Prostate gland (tissue), 2 donors: ENCODE results near the gene CDHR1. TPM values are rescaled to one million over a fixed set of nuclear protein-coding genes. Genes with fewer than 3 reads are reported as not detected.

Source experiments
- DNase-seq: peaks from one replicate; pipeline ENCODE4 v3.0.0-alpha.2; 2019; ENCODE audit warnings: low spot score
- H3K27ac ChIP-seq, 2 donors: fragments of 200-600 bp; sonication (generic); 2 replicates each; pipeline ENCODE4 v1.5.1; 2017 to 2019
- H3K27me3 ChIP-seq: fragments of 200-600 bp; sonication (generic); replicated peaks from 2 replicates; pipeline ENCODE4 v1.5.1; 2019; ENCODE audit not compliant: insufficient read depth
- H3K36me3 ChIP-seq, 2 donors: fragments of 200-600 bp; sonication (generic); 1 replicate in 1 of 2; 2 replicates in 1 of 2; pipeline versions ENCODE4 v1.5.1 to v1.8.1; 2017 to 2019
- H3K4me1 ChIP-seq: fragments of 200-600 bp; sonication (generic); replicated peaks from 2 replicates; pipeline ENCODE4 v1.5.1; 2019
- H3K4me3 ChIP-seq, 2 donors: fragments of 200-600 bp; sonication (generic); 2 replicates each; pipeline ENCODE4 v1.5.1; 2017 to 2019
- H3K9me3 ChIP-seq: fragments of 200-600 bp; sonication (generic); 2 replicates; pipeline ENCODE4 v1.5.1; 2017
- CTCF ChIP-seq, 4 experiments: fragments of 200-600 bp in 2 of 4; fragments of 450-650 bp in 2 of 4; sonication (generic) in 2 of 4; IDR thresholded peaks; 1 replicate in 3 of 4; 2 replicates in 1 of 4; pipeline ENCODE4 v1.5.1; 2016 to 2019; ENCODE audit warnings: antibody characterized with exemption in 4 of 4, mild to moderate bottlenecking in 2 of 4, moderate library complexity in 2 of 4
- POLR2A ChIP-seq: fragments of 450-650 bp; IDR thresholded peaks from one replicate; pipeline ENCODE4 v1.6.1; 2016; ENCODE audit warnings: antibody characterized with exemption, mild to moderate bottlenecking
- POLR2AphosphoS5 ChIP-seq: sonication (generic); formaldehyde crosslinking; IDR thresholded peaks from one replicate; pipeline ENCODE4 v1.6.1; 2017; ENCODE audit warnings: antibody characterized with exemption
- WGBS: methylation state at CpG from one replicate; pipeline ENCODE4 v1.1.5; 2018; 5-methylcytosine and 5-hydroxymethylcytosine counted together
- intact Hi-C: fragments of 100-400 bp; cut with DNase I; formaldehyde crosslinking; loops from one replicate; pipeline ENCODE4 v1.14.2; 2022
- total RNA-seq, 2 donors: library from RNA; depleted of rRNA; stranded (reverse); fragments of >200 nt; gene quantifications; one replicate each; pipeline ENCODE4 v1.1.0, GENCODE V29; 2016

Gene CDHR1
- total RNA-seq, 2 donors from 2014 or later = 0.45 to 0.82 TPM

GRCh38 chr10:84265418-84265817 lies 71.1 kb downstream of the CDHR1 start:
- no peaks in the 10 kb centered on the region for H3K9me3 ChIP-seq
- intact Hi-C loops = loop anchor here (2.0 to 5.0 kb wide), 2 partner anchors 112 to 271 kb away; no protein-coding TSS in a partner anchor
- WGBS = 61% methylated on average over 4 of the region's 4 CpGs
- H3K27ac ChIP-seq = no peak overlapping the region
- H3K4me1 ChIP-seq = no peaks in the 10 kb centered on the region
- no peak for DNase-seq
- H3K27me3 ChIP-seq = no peaks in the 10 kb centered on the region
- H3K4me3 ChIP-seq = no peak overlapping the region
- TF ChIP-seq CTCF (IDR thresholded peaks at IDR 0.05) (no peak), POLR2A (no peak), POLR2AphosphoS5 (no peak)
- no peaks in the 10 kb centered on the region for H3K36me3 ChIP-seq

GRCh38 chr10:84267503-84268126 lies 73.3 kb downstream of the CDHR1 start:
- H3K9me3 ChIP-seq = no peaks in the 10 kb centered on the region
- H3K27me3 ChIP-seq = no peaks in the 10 kb centered on the region
- DNase-seq = no peak
- H3K36me3 ChIP-seq = no peaks in the 10 kb centered on the region
- H3K27ac ChIP-seq = no peak overlapping the region
- no peaks in the 10 kb centered on the region for H3K4me1 ChIP-seq
- no peak for TF ChIP-seq CTCF (IDR thresholded peaks at IDR 0.05)
- TF ChIP-seq POLR2A = no peak
- no peak for TF ChIP-seq POLR2AphosphoS5
- 38% methylated on average over 7 of the region's 7 CpGs for WGBS
- no peak overlapping the region for H3K4me3 ChIP-seq
- intact Hi-C loops = loop anchor here (5.0 kb wide), 1 partner anchor 110 kb away; no protein-coding TSS in a partner anchor

GRCh38 chr10:84269162-84269561 lies 74.8 kb downstream of the CDHR1 start:
- Histone ChIP-seq H3K4me3 (no peak overlapping the region), H3K9me3 (no peaks in the 10 kb centered on the region), H3K27me3 (no peaks in the 10 kb centered on the region), H3K27ac (no peak overlapping the region), H3K36me3 (no peaks in the 10 kb centered on the region), H3K4me1 (no peaks in the 10 kb centered on the region)
- TF ChIP-seq POLR2AphosphoS5 (no peak), CTCF (IDR thresholded peaks at IDR 0.05) (no peak), POLR2A (no peak)
- no peak for DNase-seq
- intact Hi-C loops = loop anchor here (5.0 kb wide), 1 partner anchor 108 kb away; no protein-coding TSS in a partner anchor
- 92% methylated on average over 1 of the region's 1 CpG for WGBS

Other genes with a start within 250 kb of the CDHR1 start
- gene GHITM, start 55.0 kb upstream of the CDHR1 start, total RNA-seq = 100 to 1,000 TPM; 122 to 143 TPM
- gene GPR15LG, start 20.7 kb upstream of the CDHR1 start, total RNA-seq = 1 to 10 TPM in 1 of 2 donors, not detected in 1; 3.1 TPM
- not detected for gene LRIT2, start 31.0 kb downstream of the CDHR1 start, total RNA-seq
- gene LRIT1, start 47.0 kb downstream of the CDHR1 start, total RNA-seq = 1 to 10 TPM in 1 of 2 donors, not detected in 1; 1.1 TPM
- not detected for gene RGR, start 50.5 kb downstream of the CDHR1 start, total RNA-seq
- gene CCSER2, start 134.1 kb downstream of the CDHR1 start, total RNA-seq = 10 to 100 TPM; 30.4 to 53.6 TPM